Tibial artery (tissue), 4 donors: ENCODE data around the gene RBM22.

Experiments used
- DNase-seq, 2 donors: peaks; one replicate each; pipeline ENCODE4 v3.0.0-alpha.2; 2019
- H3K27ac ChIP-seq, 2 donors: fragments of 200-600 bp; sonication (generic) in 1 of 2; 1 replicate in 1 of 2; 2 replicates in 1 of 2; pipeline ENCODE4 v1.5.1; 2018 to 2019; ENCODE audit warnings: mild to moderate bottlenecking in 1 of 2
- H3K27me3 ChIP-seq, 2 donors: fragments of 200-600 bp; sonication (generic) in 1 of 2; one replicate each; pipeline versions ENCODE4 v1.5.1 to v1.6.0; 2016 to 2019
- H3K36me3 ChIP-seq, 3 donors: fragments of 200-600 bp; sonication (generic) in 2 of 3; one replicate each; pipeline ENCODE4 v1.5.1; 2016 to 2019; ENCODE audit warnings: mild to moderate bottlenecking in 2 of 3
- H3K4me1 ChIP-seq, 4 donors: fragments of 200-600 bp; sonication (generic) in 2 of 4; 1 replicate in 3 of 4; 2 replicates in 1 of 4; pipeline ENCODE4 v1.5.1; 2016 to 2019
- H3K4me3 ChIP-seq, 2 donors: fragments of 200-600 bp; sonication (generic) in 1 of 2; 1 replicate in 1 of 2; 2 replicates in 1 of 2; pipeline ENCODE4 v1.5.1; 2018 to 2019; ENCODE audit warnings: mild to moderate bottlenecking in 2 of 2
- H3K9me3 ChIP-seq, 3 donors: fragments of 200-600 bp; sonication (generic) in 1 of 3; one replicate each; pipeline ENCODE4 v1.5.1; 2016 to 2019
- intact Hi-C: fragments of 100-400 bp; cut with DNase I; formaldehyde crosslinking; loops from one replicate; pipeline ENCODE4 v1.15.0; 2023; ENCODE audit warnings: low total_unique reads
- TF ChIP-seq, protein P1 (sequence below), 2 experiments: fragments of 200-600 bp in 1 of 2; fragments of 450-650 bp in 1 of 2; IDR thresholded peaks; one replicate each; pipeline ENCODE4 v1.5.1; 2017 to 2019; ENCODE audit warnings: antibody characterized with exemption in 2 of 2, mild to moderate bottlenecking in 1 of 2, moderate library complexity in 1 of 2

Gene RBM22

DNA sequence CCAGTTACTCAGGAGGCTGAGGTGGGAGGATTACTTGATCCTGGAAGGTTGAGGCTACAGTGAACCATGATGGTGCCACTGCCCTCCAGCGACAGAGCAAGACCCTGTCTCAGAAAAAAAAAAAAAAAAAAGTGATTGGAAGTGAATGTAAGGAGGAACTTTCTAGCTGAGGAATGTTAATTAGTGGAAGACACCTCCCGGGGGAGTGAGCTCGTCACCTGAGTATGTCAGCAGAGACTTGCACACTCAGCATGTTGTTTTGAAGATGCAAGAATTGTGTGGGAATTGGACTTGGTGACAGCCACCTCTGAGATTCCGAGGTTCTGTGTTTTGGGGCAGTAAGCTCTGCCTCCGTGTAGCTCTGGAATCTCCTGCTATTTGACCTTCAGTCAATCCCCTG lies 56.8 kb downstream of the RBM22 start:
- peaks cover 7 to 100% (median 84%) of the 10 kb centered on the region in 4 donors for H3K4me1 ChIP-seq
- intact Hi-C loops: loop anchor here (10.0 kb wide), 1 partner anchor 159 kb away; no protein-coding TSS in a partner anchor
- H3K4me3 ChIP-seq: no peak overlapping the region

DNA sequence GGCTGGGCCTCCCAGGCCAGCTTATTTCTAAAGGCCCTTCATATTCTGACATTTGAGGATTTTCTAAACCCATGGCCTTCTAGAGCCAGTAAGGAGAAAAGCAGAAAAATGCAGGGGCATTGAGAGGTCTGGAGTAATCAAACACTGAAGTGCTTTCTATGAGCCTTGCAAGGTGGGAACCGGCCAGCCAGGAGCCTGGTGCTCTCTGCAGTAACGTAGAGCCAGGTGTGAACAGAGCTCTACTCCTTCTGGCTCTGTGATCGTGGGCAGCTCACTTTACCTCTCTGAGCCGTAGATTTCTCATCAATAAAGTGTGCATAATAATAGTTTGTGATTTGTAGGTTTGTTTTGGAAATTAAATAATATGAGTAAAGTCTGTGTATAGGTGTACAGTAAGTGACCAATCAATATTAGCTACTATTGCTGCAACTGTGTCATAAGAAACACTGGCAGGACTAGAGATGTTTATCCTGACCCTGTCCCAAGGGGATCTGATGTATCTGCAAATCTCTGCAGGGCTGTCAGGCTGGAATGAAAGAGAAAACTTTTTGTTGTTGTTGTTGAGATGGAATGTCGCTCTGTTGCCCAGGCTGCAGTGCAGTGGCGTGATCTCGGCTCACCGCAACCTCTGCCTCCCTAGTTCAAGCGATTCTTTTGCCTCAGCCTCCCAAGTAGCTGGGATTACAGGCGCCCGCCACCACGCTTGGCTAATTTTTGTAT lies 57.7 kb downstream of the RBM22 start:
- intact Hi-C loops: loop anchor here (10.0 kb wide), 1 partner anchor 158 kb away; no protein-coding TSS in a partner anchor
- Histone ChIP-seq H3K9me3 (no peaks in the 10 kb centered on the region), H3K27ac (peak overlapping the region; percentile 83 to 86), H3K4me3 (peak overlapping the region in 1 of 2 donors; percentile 11), H3K36me3 (peaks cover under 1 to 2% (median 2%) of the 10 kb centered on the region in 3 donors), H3K4me1 (peaks cover 7 to 100% (median 85%) of the 10 kb centered on the region in 4 donors), H3K27me3 (no peaks in the 10 kb centered on the region)
- TF ChIP-seq, protein P1, sequence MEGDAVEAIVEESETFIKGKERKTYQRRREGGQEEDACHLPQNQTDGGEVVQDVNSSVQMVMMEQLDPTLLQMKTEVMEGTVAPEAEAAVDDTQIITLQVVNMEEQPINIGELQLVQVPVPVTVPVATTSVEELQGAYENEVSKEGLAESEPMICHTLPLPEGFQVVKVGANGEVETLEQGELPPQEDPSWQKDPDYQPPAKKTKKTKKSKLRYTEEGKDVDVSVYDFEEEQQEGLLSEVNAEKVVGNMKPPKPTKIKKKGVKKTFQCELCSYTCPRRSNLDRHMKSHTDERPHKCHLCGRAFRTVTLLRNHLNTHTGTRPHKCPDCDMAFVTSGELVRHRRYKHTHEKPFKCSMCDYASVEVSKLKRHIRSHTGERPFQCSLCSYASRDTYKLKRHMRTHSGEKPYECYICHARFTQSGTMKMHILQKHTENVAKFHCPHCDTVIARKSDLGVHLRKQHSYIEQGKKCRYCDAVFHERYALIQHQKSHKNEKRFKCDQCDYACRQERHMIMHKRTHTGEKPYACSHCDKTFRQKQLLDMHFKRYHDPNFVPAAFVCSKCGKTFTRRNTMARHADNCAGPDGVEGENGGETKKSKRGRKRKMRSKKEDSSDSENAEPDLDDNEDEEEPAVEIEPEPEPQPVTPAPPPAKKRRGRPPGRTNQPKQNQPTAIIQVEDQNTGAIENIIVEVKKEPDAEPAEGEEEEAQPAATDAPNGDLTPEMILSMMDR (IDR thresholded peaks at IDR 0.05): no peak
- DNase-seq: no peak

More for the DNA sequence above, 56.8 kb downstream of the RBM22 start:
- peaks cover 10 to 11% (median 11%) of the 10 kb centered on the region in 3 donors for H3K36me3 ChIP-seq
- TF ChIP-seq, protein P1 (IDR thresholded peaks at IDR 0.05): no peak
- peak overlapping the region; percentile 83 to 86 for H3K27ac ChIP-seq
- no peaks in the 10 kb centered on the region for H3K27me3 ChIP-seq
- no peaks in the 10 kb centered on the region for H3K9me3 ChIP-seq
- peak in 1 of 2 donors; percentile 32 for DNase-seq

DNA sequence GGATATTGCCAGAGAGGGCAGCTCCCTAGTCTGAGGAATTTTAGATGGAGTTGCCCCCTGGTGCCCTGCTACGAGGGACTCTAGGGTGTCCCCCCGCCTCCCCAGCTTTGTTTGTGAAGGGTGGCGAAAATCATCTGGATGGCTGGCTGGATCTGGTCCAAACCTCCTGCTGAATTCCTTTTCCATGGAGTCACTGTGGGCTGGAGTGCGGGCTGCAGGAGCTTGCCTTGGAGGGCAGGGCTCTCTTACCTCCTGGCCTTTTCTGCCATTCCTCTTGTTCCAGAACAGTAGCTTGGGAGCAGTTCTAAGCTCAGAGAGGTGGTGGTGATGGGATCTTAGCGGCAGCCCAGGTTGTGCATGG lies 58.3 kb downstream of the RBM22 start:
- Histone ChIP-seq H3K9me3 (no peaks in the 10 kb centered on the region), H3K27ac (peak overlapping the region; percentile 83 to 86), H3K27me3 (no peaks in the 10 kb centered on the region), H3K4me3 (peak overlapping the region in 1 of 2 donors; percentile 11), H3K4me1 (peaks cover 7 to 100% (median 85%) of the 10 kb centered on the region in 4 donors), H3K36me3 (no peaks in the 10 kb centered on the region)
- TF ChIP-seq, protein P1 (IDR thresholded peaks at IDR 0.05): no peak
- DNase-seq: peak; percentile 82 to 92
- intact Hi-C loops: loop anchor here (10.0 kb wide), 1 partner anchor 158 kb away; no protein-coding TSS in a partner anchor

DNA sequence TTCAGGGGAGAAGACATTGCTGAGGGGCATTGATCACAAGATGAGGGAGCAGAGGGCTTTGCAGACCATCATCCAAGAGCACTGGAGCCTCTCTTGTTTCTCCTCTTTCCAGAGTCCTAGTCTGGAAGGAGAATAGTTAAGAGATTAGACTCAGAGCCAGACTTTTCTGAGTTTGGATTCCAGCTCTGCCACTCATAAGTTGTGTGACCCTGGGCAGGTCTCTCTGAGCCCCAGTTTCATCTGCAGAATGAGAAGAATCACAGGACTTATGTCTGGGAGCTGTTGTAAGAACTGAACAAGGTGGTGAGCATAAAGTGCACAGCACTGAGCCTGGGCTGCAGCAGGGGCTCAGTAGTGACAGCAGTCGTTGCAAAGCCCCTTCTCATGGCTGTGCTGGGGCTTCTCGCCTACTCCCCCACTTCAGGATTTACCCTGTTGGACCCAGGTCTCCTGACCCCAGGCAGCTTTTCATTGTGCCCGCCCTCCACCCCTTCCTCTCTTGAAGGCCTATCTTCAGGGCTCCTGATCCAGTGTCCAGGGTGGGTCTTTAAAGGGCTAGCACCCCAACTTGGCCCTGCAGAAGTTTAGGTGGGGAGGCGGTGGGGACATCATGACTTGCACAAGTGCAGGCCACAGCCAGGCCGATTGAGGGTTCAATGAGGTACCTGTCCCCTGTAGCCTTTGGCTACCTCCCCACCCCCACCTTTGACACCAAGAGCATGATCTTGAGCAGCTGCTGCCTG lies 58.9 kb downstream of the RBM22 start:
- Histone ChIP-seq H3K4me1 (peaks cover 7 to 100% (median 86%) of the 10 kb centered on the region in 4 donors), H3K4me3 (peak overlapping the region in 1 of 2 donors; percentile 11), H3K36me3 (no peaks in the 10 kb centered on the region), H3K9me3 (no peaks in the 10 kb centered on the region), H3K27me3 (no peaks in the 10 kb centered on the region), H3K27ac (peak overlapping the region; percentile 83 to 86)
- intact Hi-C loops: loop anchor here (10.0 kb wide), 1 partner anchor 157 kb away; no protein-coding TSS in a partner anchor
- no peak for DNase-seq
- TF ChIP-seq, protein P1 (IDR thresholded peaks at IDR 0.05): no peak

DNA sequence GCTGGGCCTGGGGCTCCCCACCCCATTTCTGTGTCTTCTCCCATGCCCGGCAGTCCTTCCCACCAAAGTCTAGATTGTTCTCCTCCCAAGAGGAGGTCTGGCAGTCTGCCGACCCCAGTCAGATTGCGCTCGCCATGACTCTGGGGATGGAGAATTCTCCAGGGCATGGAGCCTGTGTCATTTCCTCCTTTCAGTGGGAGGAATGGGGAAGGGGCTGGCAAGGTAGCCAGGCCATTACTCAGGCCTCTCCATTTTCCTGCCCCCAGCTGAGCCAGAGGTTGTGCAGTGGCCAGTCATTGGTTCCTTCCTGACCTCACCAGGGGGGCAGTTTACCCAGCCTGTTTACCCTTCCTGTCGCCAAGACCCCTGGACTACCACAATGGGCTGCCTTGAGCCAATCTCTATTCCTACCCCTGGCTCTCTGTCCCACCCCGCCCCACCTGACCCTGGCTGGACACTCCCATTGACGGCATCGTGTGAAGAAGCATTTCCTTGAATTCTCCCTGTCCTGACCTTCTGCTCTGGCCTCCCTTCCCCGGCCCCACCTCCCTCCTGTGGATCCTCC lies 59.8 kb downstream of the RBM22 start:
- peak overlapping the region; percentile 5 to 36 for H3K4me3 ChIP-seq
- intact Hi-C loops: loop anchor here (10.0 kb wide), 1 partner anchor 156 kb away; no protein-coding TSS in a partner anchor
- TF ChIP-seq, protein P1 (IDR thresholded peaks at IDR 0.05): no peak
- H3K27me3 ChIP-seq: no peaks in the 10 kb centered on the region
- peaks cover 7 to 100% (median 96%) of the 10 kb centered on the region in 4 donors for H3K4me1 ChIP-seq
- H3K36me3 ChIP-seq: no peaks in the 10 kb centered on the region
- H3K27ac ChIP-seq: peak overlapping the region; percentile 83 to 86
- no peaks in the 10 kb centered on the region for H3K9me3 ChIP-seq
- peak; percentile 54 to 85 for DNase-seq
